ENCODE data around the gene SHMT2.

- TF ChIP-seq REST (IDR thresholded peaks at IDR 0.05; ENCODE audit: insufficient replicate concordance, low read depth) = no peak
- no peak for TF ChIP-seq CTCF (IDR thresholded peaks at IDR 0.05; ENCODE audit: insufficient read depth, low read length)
Measured at GRCh38 chr12:57235728-57236131, 6.2 kb downstream of the SHMT2 start.

Data from HL-60 (cell line).